ENCODE data around the gene CLMP.

The CLMP gene

GRCh38 chr11:123195188-123196059 is at the start of gene CLMP:
Gene CLMP (minus strand): TSS chr11:123195248. CDS start chr11:123194940, 308 bp downstream.
- DNase-seq = no peak

GRCh38 chr11:123241874-123242543 is 47.0 kb upstream of the CLMP start:
- DNase-seq = no peak

DNA sequence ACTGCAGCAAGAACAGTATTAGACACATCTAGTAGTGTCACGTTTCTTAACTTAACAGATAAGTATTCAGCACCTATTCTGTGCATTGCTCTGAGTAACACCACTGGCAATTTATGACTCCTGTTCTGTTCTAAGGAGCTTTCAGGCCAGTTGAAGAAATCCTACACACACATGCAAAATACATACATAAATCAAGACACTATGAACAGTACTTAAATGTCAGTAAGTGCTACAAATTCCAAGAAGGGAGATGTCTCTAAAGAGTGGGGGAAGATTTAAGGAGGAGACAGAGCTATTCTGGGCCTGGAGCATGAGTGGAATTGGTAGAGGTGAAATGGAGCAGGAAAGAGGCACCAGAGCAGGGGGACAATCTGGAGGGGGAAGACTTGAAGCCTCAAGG is 46.2 kb upstream of the CLMP start:
- no peak for DNase-seq

DNA sequence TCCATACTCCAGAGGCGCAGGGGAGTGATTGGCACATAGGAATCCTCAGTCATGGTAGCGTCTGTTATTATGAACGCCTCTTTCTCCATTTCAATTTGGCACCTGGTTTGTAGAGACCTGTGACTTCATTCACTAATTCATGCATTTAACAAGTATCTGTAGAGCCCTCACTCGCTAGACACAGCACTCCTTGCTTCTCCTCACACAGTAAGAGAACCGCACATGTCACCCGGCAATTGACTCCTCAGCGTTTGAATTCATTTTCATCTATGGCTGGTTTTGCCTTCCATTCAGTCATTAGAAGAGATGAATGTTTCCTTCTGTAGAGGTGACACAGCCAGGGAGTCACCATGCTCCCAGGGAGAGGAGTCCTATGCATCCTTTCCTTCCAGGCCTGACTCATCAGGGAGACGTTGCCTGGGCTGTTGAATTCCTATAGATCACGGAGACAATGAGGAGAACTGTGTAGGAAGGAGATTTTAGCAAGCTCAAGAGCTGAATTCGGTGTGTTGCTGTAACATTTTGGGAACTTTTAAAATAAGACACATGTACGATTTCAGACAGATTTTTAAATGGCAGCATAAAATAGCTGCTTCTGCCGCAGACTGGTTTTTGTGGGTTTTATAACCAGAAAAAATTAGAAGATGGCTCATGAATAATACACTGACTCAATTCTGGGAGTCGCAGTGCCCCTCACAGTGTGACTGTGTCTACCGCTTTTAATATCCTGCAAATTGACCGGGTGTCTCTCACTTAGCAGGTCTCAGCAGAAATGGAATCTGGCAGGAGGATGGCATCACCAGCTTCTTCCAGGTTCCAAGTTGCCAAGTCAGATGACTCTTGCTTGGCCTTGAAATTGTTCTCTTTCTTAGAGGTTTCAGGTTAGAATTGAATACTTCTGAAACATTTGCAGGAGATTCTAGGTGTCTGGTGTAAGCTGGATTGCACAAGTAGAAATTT is 44.4 kb upstream of the CLMP start:
- no peak for DNase-seq

DNA sequence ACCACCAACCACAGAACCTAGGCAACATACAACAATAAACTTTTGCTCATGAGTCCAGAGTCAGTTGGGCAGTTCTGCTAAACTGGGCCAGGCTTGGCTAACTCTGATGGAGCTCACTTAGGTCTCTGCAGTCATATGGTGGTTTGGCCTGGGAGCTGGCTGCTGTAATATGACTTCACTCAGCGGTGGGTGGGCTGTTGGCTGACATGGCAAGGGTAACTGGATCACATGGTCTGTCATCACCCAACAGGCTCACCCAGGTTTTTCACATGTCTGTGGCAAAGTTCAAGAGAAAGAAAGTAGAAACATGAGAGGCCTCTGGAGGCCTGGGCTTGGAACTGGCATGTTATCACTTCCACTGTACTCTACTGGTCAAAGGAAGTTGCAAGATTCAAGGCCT is 43.2 kb upstream of the CLMP start:
- DNase-seq = no peak

DNA sequence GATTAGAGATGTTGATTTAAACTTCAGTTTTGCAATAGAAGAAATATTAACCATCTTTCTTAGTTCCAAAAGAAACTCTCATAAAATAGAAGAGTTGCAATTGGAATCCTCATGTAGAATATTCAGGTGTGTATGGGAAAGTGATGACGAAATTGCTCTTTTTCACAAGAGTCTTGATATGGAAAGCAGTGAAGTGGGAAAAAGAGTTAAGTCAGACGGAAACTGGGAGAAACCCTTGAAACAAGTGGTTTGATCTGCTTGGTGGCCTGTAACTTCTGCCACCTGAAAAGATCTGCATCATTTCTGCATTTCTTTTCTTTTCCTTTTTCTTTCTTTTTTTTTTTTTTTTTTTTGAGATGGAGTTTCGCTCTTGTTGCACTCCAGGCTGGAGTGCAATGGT is 41.8 kb upstream of the CLMP start:
- DNase-seq = no peak

- DNase-seq = no peak
Measured at GRCh38 chr11:123235656-123236261, 40.7 kb upstream of the CLMP start.

- peak; percentile 44 for DNase-seq
Measured at GRCh38 chr11:123235117-123235655, 40.1 kb upstream of the CLMP start.

DNA sequence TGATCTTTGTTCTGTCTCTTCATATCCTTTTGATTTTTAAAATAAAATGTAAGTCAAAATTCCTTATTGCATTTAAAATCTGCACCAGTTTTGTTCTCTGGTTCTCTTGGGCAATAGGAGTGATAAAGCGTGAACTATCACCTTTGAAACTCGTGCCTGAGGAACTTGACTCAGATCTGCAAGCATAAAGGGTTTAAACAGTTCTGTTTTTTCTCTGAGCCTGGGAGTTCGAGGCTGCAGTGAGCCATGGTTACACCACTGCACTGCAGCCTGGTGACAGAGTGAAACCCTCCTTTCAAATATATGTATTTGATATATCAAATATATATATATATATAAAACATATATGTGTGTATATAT is 38.9 kb upstream of the CLMP start:
- no peak for DNase-seq

GRCh38 chr11:123233280-123233974 is 38.4 kb upstream of the CLMP start:
- DNase-seq = peak; percentile 29

DNA sequence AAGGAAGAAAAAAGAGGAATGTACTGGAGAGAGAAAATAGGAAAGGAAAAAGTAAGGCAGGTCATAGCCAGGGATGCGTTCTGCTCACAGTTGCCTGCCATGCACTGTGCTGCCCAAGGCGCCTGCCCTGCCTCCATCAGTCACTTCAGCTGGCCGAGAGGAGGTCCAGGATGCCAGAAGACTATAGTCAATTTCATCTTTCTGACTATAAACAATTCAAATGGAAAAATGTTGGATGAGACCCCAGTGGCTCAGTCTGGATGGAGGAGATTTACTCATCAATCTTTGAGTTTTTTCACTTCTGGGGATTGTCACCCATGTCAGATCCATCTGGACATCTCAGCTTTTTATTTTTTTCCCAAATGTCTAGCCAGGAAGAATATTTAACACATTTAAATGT is 36.7 kb upstream of the CLMP start:
- DNase-seq = no peak

DNA sequence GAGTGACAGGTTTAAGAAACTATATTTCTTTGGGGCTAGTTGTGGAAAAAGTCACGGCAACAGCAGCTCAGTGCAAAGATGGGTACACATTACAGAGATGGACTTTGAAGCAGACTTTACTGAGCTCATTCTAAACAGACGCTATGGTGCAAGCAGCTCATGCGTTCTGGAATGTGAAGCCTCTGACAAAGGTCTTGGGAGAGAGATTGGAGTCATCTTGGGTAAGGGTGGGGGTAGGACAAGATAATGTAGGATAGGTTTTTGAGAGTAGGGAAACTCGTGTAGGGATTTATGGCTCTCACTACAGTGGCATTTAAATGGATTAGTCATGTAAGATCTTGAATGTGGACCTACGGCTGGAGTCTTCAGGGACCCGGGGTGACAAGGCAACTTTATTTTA is 36.2 kb upstream of the CLMP start:
- DNase-seq = no peak

GRCh38 chr11:123230346-123230745 is 35.3 kb upstream of the CLMP start:
- DNase-seq = no peak

DNA sequence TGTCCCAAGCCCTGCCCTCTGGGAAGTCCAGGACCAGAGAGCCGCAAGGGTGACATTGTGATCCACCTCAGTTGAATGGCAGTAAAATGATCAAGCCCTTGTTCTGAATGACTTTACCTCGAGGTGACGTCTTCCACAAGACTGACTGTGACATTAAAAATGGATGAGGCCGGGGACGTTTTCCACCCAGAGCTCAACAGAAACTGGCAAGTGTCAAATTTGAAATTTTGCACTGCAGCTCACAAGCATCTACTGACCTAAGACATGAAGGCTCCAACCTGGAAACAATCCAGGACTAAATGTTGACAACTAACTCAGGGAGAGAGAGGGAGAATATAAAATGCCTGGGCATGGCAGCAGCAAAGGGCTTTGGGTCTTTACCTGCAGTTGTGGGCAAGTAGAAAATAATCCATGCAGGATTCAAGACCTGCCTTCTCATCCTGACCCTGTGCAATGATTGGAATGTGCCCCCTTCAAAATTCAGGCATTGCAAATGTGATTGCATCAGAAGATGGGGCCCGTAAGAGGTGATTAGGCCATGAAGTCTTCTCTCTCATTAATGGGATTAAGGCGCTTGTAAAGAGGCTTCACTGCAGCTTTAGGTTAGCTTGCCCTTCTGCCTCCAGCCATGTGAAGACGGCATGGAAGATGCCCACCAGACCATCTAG is 33.6 kb upstream of the CLMP start:
- no peak for DNase-seq

DNA sequence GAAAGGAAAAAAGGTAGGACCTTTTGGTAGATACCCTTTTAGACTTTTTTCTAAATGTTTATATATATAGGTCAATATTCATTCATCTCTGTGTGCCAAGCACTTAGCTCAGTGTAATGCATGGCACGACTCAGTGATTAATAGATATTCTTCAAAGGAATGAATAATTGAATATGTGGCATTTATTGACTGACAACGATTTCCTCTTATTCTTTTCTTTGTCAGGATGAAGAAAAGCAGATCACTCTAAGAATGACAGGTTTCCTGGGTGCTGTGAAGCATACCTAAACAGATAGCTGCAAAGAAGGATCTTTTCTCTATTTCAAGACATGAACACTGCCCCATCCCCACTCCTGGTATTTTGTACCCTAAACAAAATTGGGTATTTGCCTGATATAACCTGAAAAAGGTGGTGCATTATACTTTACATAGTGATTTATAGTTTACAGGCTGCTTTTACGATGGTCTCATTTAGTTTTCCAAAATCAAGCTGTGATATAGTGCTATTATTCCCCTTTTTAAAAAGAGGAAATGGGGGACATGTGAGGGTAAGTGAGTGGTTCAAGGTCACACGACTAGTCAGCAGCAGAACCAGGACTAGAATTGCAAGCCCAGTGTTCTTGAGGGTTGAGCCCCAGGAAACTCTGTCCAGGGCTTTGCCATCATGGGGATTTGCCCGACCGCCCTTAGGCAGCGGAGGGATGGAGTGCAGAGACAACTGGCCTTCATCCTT is 32.9 kb upstream of the CLMP start:
- no peak for DNase-seq

DNA sequence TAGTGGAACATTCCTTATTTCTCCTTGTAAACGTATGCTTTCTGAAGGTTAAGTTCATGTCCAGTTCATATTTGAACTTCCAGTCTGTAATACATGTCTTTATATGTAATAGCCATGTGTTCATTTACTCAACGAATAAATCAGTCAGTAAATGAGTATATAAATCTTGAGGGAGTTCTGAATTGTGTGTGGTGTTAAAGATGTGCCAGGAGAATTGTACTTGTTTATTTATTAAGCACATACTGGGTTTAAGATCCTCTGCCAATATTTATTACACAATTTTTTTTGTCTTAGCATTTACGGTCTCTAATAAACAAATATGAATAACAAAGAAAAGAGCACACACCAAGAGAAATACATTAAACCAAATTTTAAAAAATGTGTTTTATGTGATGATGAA is 26.5 kb upstream of the CLMP start:
- no peak for DNase-seq

DNA sequence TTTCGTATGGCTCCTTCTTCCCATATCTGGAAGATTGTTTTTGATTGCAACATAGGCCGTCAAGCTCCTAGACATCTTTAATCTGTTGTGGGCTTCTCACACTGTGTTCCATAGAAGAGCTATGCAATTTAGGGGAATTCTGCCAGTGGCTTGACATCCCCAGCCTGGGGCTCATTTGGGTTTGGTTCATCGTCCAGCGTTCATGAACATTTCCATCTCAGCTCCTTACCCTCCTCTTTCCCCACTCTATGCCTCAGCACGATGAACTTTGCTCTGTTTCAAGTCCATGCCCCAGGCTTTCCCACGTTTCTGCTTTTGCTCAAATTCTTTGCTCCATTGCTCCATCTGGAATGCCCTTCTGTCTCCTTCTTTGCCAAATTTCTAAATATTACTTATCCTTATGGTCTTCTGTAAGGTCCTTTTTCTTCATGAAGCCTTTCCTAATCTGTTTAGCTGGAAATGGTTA is 26.1 kb upstream of the CLMP start:
- DNase-seq = no peak

DNA sequence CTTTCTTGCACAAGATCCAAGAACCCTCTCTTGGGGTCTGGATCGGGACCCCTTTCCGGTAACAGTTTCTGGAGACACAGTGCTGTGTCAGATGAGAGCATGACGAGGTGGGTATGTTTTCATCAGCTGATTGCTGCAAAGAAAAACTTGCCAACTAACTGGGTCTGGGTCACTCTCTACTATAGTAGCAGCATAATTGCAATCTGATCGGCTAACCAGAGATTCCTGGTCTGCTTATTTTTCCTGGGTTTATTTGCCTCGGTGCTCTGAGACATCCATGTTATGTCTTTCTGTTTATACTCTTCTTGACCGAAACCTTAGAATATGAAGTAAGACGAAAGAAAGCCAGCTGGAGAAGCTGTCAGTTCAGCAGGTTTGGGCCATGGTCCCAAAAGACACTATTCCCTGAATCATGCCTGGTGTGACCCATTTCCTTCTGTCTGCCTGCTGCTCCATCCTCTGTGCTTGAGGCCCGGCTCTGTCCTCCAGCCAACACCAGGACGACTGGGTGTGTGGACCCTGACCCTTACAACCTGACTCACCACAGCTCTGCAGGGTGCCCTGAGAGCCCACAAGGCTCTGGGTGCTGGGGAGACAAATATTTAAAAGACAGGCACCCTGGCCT is 24.1 kb upstream of the CLMP start:
- no peak for DNase-seq

- DNase-seq = no peak
Measured at GRCh38 chr11:123218451-123218850, 23.4 kb upstream of the CLMP start.

- no peak for DNase-seq
Measured at GRCh38 chr11:123217897-123218296, 22.8 kb upstream of the CLMP start.

Data from CD4-positive, alpha-beta T cell treated with Interleukin-21 for 1 hour (primary cell).